A673 (cell line): ENCODE data around the gene CNOT4. TPM values are rescaled to one million over a fixed set of nuclear protein-coding genes. Genes with fewer than 3 reads are reported as not detected.

Experiments used
- BruUV-seq: library from RNA; stranded (reverse); fragments of 400-500 nt; replicated peaks from 2 replicates; lab custom pipeline; 2021; lab: Mats Ljungman, UMichigan
- CTCF ChIA-PET: fragments of 300-600 bp; sonication (Branson Sonifier 250); formaldehyde crosslinking; loops from one replicate; lab custom pipeline; 2022; ENCODE audit warnings: antibody characterized with exemption; lab: Charles Lee
- POLR2A ChIA-PET: fragments of 300-600 bp; sonication (Branson Sonifier 250); formaldehyde crosslinking; loops from one replicate; lab custom pipeline; 2022; ENCODE audit warnings: antibody characterized with exemption; ENCODE audit not compliant: low non-redundant PET; lab: Charles Lee
- DNase-seq: peaks from one replicate; pipeline ENCODE4 v3.0.0-alpha.2; 2015; ENCODE audit warnings: low spot score
- H3K27ac ChIP-seq: fragments of 200-600 bp; sonication (generic); 2 replicates; pipeline ENCODE4 v1.5.1; 2016; ENCODE audit warnings: mixed run types, low read depth, mild to moderate bottlenecking, mixed read lengths, antibody characterized with exemption, low read length; ENCODE audit not compliant: poor library complexity, severe bottlenecking
- H3K27me3 ChIP-seq: fragments of 200-600 bp; sonication (generic); replicated peaks from 2 replicates; pipeline ENCODE4 v1.6.1; 2017; ENCODE audit warnings: mixed run types, low read depth, mild to moderate bottlenecking, mixed read lengths, antibody characterized with exemption, low read length; ENCODE audit not compliant: insufficient read depth, poor library complexity
- H3K36me3 ChIP-seq: fragments of 200-600 bp; sonication (generic); 2 replicates; pipeline ENCODE4 v1.6.1; 2016; ENCODE audit warnings: mixed run types, mild to moderate bottlenecking, mixed read lengths, antibody characterized with exemption, low read length; ENCODE audit not compliant: insufficient read depth, poor library complexity, severe bottlenecking
- H3K4me1 ChIP-seq: fragments of 200-600 bp; sonication (generic); 2 replicates; pipeline ENCODE4 v1.6.1; 2017; ENCODE audit warnings: mixed run types, mild to moderate bottlenecking, mixed read lengths, antibody characterized with exemption, low read length; ENCODE audit not compliant: insufficient read depth, poor library complexity, severe bottlenecking
- H3K4me3 ChIP-seq: fragments of 200-600 bp; sonication (generic); 2 replicates; pipeline ENCODE4 v1.5.1; 2016; ENCODE audit warnings: low read depth, mixed run types, mild to moderate bottlenecking, mixed read lengths, low read length; ENCODE audit not compliant: poor library complexity, severe bottlenecking
- H3K9me3 ChIP-seq: fragments of 200-600 bp; sonication (generic); 2 replicates; pipeline ENCODE4 v1.6.1; 2016; ENCODE audit warnings: mixed run types, low read depth, mild to moderate bottlenecking, mixed read lengths, antibody characterized with exemption, low read length; ENCODE audit not compliant: poor library complexity, severe bottlenecking
- CTCF ChIP-seq: fragments of 300-800, 200-600 bp; sonication (generic); conservative IDR thresholded peaks from 2 replicates; pipeline ENCODE4 v1.5.1; 2017; ENCODE audit warnings: low read depth, mild to moderate bottlenecking, antibody characterized with exemption, low read length, moderate library complexity, mixed read lengths
- EZH2 ChIP-seq: fragments of 200-600 bp; sonication (generic); IDR thresholded peaks from 2 replicates; pipeline ENCODE4 v1.6.1; 2017; ENCODE audit warnings: borderline replicate concordance, low read depth, mild to moderate bottlenecking, mixed read lengths, antibody characterized with exemption, low read length; ENCODE audit not compliant: poor library complexity, severe bottlenecking
- intact Hi-C: fragments of 100-400 bp; cut with micrococcal nuclease; formaldehyde crosslinking; loops from one replicate; pipeline ENCODE4 v1.10.0; 2022; ENCODE audit not compliant: unreplicated experiment
- total RNA-seq: library from RNA; stranded (reverse); gene quantifications from 2 replicates; pipeline ENCODE4 v1.2.3, GENCODE V29; 2021

Gene CNOT4
- total RNA-seq, 1 experiment from 2014 or later, result 24.1 TPM

GRCh38 chr7:135489791-135490190 lies 20.1 kb downstream of the CNOT4 start:
- ChIA-PET CTCF (no interaction called here), POLR2A (no interaction called here)
- H3K27me3 ChIP-seq, result no peaks in the 10 kb centered on the region
- DNase-seq, result no peak
- H3K36me3 ChIP-seq, result no peaks in the 10 kb centered on the region
- intact Hi-C loops, result no loop called here
- H3K9me3 ChIP-seq, result no peaks in the 10 kb centered on the region
- TF ChIP-seq EZH2 (no peak), CTCF (no peak)
- BruUV-seq, result no TSS peak
- H3K4me1 ChIP-seq, result no peaks in the 10 kb centered on the region
- H3K4me3 ChIP-seq, result no peak overlapping the region
- H3K27ac ChIP-seq, result no peak overlapping the region

GRCh38 chr7:135486261-135486920 lies 23.5 kb downstream of the CNOT4 start:
- Histone ChIP-seq H3K27me3 (no peaks in the 10 kb centered on the region), H3K4me3 (no peak overlapping the region), H3K9me3 (no peaks in the 10 kb centered on the region), H3K4me1 (peaks cover 2% of the 10 kb centered on the region), H3K27ac (no peak overlapping the region), H3K36me3 (no peaks in the 10 kb centered on the region)
- BruUV-seq, result no TSS peak
- ChIA-PET POLR2A (interaction anchor here (0.6 kb wide), 1 partner anchor 45 kb away, joined by 4 read pairs; no protein-coding TSS in a partner anchor), CTCF (no interaction called here)
- no peak for TF ChIP-seq CTCF
- TF ChIP-seq EZH2, result no peak
- intact Hi-C loops, result no loop called here
- no peak for DNase-seq

GRCh38 chr7:135481598-135481979 lies 28.3 kb downstream of the CNOT4 start:
- Histone ChIP-seq H3K4me1 (peaks cover 8% of the 10 kb centered on the region), H3K36me3 (no peaks in the 10 kb centered on the region), H3K27ac (no peak overlapping the region), H3K9me3 (no peaks in the 10 kb centered on the region), H3K27me3 (no peaks in the 10 kb centered on the region), H3K4me3 (no peak overlapping the region)
- TF ChIP-seq EZH2 (no peak), CTCF (no peak)
- ChIA-PET CTCF (no interaction called here), POLR2A (interaction anchor here (0.7 kb wide), 1 partner anchor 28 kb away, joined by 3 read pairs; no protein-coding TSS in a partner anchor)
- BruUV-seq, result no TSS peak
- intact Hi-C loops, result no loop called here
- no peak for DNase-seq
